GM10847 (cell line): ENCODE data around the gene RANBP2.

Source experiments
- POLR2A ChIP-seq: IDR thresholded peaks from 2 replicates; pipeline ENCODE4 v1.6.1; 2011; ENCODE audit not compliant: insufficient read length; ENCODE audit errors: extremely low read depth

RANBP2 gene

GRCh38 chr2:108719149-108720044, at the start of gene RANBP2:
RANBP2 (plus strand) TSS chr2:108719482; CDS start chr2:108719607, 125 bp downstream.
- TF ChIP-seq POLR2A, result peak; percentile 94

DNA sequence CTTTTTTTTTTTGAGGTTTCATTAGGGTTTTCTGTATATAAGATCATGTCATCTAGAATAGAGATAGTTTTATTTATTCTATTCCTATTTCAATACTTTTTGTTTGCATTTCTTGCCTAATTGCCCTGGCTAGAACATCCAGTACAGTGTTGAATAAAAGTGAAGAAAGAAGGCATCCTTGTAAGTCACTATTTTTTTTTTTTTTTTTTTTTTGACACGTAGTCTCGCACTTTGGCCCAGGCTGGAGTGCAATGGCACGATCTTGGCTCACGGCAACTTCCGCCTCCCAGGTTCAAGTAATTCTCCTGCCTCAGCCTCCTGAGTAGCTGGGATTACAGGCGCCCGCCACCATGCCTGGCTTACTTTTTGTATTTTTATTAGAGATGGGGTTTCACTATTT, 27.8 kb upstream of the RANBP2 start:
- TF ChIP-seq POLR2A, result no peak

DNA sequence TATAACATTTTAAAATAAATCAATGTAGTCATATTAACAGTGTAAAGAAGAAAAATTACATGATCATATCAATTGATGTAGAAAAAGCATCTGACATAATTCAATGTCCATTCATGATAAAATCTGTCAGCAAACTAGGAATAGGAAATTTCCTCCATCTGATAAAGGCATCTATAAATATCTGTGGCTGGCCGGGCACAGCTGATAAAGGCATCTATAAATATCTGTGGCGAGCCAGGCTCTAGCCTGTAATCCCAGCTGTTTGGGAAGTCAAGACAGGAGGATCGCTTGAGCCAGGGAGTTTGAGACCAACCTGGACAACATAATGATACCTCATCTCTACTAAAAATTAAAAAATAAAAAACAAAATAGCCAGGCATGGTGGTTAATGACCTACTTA, 18.1 kb upstream of the RANBP2 start:
- TF ChIP-seq POLR2A, result no peak

- no peak for TF ChIP-seq POLR2A
Measured at GRCh38 chr2:108701806-108702205, 17.5 kb upstream of the RANBP2 start.

DNA sequence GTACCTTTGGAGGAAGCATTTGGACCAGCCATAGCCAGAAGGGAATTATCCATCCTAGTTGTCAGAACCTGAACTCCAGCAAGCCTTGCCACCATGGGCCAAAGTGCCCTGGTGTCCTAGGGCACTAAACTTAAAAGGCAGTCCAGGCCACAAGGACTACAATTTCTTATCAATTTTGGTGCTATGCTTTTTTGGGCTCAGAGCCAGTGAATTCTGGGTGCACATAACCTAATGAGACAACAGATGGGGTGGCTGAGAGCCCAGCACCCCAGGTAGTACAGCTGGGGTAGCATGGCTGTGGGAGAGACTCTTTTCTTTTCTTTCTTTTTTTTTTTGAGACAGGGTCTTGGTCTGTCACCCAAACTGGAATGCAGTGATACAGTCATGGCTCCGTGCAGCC, 14.4 kb upstream of the RANBP2 start:
- no peak for TF ChIP-seq POLR2A

DNA sequence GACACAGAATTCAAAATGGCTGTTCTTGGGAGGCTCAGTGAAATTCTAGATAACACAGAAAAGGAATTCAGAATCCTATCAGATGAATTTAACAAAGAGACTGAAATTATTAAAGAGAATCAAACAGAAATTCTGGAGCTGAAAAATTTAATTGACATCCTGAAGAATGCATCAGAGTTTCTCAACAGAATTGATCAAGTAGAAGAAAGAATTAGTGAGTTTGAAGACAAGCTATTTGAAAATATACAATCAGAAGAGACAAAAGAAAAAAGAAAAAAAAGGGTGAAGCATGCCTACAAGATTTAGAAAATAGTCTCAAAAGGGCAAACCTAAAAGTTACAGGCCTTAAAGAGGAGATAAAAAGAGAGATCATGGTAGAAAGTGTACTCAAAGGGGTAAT, 12.0 kb upstream of the RANBP2 start:
- no peak for TF ChIP-seq POLR2A

GRCh38 chr2:108776475-108776874, 57.2 kb downstream of the RANBP2 start:
- no peak for TF ChIP-seq POLR2A

DNA sequence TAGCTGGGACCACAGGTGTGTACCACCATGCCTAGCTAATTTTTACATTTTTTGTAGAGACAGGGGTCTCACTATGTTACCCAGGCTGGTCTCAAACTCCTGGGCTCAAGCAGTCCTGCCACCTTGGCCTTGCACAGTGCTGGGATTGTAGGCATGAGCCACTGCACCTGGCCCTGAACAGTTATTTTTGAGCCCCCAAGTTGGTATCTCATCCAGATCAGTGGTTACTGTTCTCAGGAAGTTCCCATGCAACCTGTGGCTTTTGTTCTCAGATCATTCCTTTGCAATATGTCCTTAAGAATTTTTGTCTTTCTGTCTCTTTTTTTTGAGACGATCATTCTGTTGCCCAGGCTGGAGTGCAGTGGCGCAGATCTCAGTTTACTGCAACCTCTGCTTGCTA, 59.6 kb downstream of the RANBP2 start:
- TF ChIP-seq POLR2A, result no peak

- no peak for TF ChIP-seq POLR2A
Measured at GRCh38 chr2:108786008-108786353, 66.7 kb downstream of the RANBP2 start.

DNA sequence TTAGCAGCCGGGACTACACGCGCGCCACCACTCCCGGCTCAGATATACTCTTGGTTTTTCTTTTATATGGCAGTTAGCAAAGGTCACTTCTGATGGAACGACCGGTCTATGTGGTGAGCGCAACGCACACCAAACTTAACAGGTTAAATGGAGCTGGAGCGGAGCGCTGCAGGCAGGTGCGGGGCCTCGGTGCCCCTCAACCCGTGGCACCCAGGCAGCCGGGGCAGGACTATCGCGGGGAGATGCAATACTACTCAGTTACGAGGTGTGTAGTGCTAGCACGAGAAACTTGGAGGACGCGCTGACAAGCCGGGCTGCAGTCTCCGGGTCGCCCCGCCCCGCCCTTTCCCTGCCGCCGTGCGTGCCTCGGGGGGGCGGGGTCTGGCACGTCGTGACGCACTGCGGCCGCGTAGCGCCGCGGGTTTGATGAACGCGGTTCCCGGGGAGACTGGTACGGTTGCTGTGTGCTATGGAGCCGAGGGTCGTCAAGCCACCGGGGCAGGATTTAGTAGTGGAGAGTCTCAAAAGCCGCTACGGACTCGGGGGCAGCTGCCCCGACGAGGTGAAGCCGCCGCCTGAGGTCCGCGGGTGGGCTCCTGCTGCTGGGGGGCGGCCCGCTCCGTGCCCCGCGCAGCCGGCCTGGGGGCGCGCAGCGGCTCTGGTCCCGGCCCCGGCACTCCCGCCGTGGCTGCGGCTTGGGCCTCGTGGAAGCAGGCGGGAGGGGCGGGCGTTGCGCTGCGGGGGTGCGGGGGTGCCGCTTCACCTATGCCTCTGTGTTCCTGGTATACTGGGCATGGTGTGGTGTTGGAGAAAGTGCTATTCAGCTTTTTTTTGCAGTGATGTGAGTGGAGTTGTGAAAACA, 67.3 kb downstream of the RANBP2 start, which contains the start of gene CCDC138:
Gene CCDC138, plus strand, starts transcription at position 418 of the 862 bp plus-strand sequence. Its CDS starts 52 bp downstream, at position 470.
- TF ChIP-seq POLR2A, result peak; percentile 62

DNA sequence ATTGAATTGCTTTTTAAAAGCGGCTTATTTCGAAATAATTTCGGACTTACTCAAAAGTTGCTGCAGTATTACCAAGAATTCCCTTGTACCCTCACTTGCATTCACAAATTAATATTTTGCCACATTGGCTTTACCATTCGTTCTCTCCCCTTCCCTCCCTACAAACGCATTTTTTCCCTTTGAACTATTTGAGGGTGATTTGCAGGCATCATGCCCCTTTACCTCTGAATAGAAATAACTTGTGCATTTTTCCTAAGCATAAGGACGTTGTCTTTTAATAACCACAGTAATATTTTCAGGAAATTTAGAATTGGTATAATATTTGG, 67.9 kb downstream of the RANBP2 start:
- TF ChIP-seq POLR2A, result no peak

- no peak for TF ChIP-seq POLR2A
Measured at GRCh38 chr2:108803045-108803736, 83.9 kb downstream of the RANBP2 start.

- no peak for TF ChIP-seq POLR2A
Measured at GRCh38 chr2:108805032-108805431, 85.8 kb downstream of the RANBP2 start.

DNA sequence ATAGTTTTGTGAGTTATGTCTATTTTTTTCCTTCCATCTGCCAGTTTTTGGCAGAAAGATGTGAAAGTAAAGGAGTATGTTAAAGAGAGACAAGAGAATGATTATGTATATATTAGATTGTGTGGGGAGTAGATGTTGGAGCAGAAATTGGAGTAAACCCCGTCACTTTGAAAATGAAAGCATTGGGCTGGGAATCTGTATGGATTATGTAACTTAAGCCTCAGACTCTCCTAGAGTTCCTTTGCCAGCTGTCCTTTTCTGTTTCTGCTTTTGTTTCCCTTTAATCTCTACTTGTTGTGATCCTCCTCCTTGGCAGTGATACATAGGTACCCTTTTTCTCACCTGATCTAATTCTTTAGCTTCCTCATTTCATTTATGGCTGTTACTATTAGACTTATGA, 86.5 kb downstream of the RANBP2 start:
- no peak for TF ChIP-seq POLR2A

DNA sequence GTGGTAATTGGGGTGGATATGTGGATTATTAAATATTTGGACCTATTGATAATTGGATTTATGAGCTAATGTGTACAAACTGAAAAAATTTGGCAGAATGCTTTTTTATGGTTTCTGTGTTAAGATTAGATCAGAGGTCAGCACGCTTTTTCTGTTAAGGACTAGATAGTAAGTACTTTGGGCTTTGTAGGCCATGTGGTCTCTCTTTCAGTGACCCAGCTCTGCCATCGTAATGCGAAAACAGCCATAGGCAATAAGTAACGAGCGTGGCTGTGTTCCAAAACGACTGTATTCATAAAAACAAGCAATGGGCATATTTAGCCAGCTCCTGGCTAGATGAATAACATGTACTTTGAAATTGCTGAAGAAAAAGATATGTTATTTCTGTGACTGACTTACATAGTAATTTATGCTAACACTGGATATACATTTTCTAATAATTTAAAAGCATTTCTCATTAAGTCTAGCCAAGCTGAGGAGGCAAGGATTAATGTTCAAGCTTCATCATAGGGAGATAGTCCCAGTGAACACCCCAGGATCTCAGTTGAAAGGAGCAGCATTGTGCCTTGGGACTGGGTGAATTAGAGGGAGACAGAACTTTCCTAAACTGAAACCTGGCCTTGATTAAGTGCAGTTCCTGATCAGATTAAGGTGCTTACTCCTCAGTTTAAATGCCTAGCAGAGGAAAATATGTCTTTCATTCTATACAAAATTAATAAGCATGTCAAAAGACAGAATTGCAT, 87.3 kb downstream of the RANBP2 start:
- TF ChIP-seq POLR2A, result no peak
